ENCODE results near the gene LAMC3.

LAMC3 gene

DNA sequence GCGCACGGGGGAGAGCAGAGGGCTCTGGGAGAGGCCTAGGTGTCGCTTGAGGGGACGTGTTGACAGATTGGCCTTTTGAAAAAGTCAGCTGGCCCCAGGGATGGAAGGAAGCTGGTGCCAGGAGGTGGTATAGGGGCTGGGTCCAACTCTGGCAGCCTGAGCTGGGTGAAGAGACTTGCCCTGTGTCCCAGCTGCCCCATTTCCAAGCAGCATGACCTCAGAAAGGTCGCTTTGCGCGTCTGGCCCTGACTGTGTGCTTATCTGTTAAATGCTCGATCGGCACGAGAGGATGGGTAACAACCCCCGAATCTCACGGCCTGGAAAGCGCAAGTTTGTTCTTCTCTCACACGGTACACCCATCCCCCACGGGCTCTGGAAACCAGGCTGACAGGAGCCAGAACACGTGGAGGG is 31.2 kb upstream of the LAMC3 start:
- DNase-seq (ENCODE audit: low read depth in 2 of 2) = no peak

DNA sequence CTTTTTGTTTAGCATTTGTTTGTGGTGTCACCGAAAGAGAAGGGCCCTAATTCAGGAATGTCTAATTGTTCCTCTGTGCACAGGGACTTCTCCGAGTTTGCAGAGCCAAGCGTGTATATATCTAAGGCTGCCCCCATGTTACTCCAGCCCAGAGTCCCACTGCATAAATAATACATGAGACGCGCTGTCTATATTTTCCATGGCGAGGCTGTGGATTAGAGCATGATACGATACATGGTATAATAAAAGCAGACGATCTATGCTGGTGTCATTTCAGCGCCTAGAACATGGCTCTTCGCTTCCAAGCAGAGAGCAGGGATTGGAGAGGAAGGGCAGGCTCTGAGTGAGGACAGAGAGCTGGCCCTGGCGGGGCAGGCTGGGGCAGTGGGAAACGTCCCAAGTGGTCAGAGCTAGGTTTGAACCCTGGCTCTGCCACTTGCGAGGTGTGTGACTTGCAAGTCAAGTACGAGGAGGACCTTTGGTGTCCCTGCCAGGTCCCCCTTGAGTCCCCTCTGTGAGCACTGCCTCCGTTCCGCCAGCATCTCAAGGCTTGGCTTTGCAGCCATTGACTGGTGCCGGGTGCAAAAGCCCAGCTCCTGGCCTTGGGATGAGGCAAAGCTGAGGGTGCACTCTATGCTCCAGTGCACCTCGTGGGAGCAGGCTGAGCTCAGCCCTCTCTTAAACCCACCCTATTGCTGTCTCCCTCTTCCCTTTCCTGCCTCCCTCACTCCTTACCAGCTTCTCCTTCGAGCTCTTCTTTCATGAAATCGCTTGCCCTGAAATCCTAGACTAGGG is 29.2 kb upstream of the LAMC3 start:
- DNase-seq (ENCODE audit: low read depth in 2 of 2) = no peak

DNA sequence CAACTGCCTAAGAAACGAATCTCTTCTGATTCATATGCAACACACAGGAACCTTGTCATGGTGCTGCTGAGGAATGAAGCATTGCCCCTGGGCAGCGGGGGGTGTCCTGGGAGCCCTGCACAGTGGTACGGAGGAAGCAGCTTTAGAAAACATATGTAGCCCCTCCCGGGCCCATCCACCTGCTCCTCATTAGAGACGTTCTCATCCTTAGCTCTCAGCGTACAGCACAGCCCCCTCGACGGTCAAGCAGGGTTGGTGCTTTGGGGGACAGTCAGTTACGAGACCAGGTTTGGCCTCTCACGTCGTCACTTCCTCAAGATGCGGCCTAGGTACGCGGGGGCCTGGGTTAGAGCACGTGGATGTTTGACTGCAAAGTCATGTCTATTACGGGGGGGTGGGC is 28.4 kb upstream of the LAMC3 start:
- DNase-seq (ENCODE audit: low read depth in 2 of 2) = no peak

DNA sequence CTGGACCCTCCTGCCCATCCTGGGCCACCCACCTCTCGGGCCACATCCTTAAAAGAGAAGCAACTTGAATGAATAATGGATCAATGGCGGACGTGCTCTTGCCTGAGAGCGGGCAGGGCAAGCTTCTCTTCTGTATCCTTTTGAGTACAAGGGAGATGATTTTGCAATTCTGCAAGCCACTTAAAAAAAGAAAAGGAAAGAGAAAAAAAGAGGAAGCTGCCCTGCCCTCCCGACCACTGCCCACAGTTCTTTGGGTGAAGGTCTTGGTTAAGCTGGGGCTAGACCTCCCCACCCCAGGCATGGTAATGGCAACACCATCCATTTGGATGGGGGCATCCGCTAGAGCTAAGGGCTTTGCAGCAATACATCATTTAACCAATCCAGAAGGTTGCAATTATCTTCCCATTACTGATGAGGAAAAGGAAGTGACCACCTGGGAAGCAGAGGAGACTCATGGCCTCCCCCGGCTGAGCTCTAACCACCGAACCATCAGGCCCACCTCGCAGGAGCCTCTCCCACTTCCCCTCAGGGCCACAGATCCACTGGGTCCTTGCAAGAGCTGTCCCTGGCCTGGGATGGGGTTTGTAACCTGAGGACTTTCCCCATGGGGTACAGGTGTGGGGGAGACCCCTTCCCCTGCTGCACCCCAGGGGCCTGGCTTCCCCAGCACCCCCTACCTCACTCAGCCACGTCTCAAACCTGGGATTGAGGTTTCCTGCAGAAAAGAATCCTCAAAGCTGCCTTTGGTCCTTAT is 27.8 kb upstream of the LAMC3 start:
- DNase-seq (ENCODE audit: low read depth in 2 of 2) = no peak

DNA sequence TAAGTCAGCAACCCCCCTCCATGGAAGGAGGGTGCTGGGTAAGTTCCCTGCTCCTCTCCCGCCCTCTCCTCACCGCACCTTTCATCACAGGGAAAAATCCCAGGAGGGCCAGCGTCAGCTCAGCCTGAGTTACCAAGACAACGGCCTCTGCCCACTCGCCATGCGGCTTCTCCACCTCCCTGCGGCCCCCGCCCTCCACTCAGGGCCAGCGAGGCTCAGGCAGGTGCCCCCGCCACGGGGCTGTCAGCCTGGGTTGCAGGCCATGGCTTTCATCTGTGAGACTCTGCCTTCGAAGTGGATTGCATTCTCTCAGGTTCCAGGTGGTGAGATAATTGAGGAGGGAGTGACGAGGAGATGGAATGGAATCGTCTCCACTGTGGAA is 27.2 kb upstream of the LAMC3 start:
- no peak for DNase-seq (ENCODE audit: low read depth in 2 of 2)

DNA sequence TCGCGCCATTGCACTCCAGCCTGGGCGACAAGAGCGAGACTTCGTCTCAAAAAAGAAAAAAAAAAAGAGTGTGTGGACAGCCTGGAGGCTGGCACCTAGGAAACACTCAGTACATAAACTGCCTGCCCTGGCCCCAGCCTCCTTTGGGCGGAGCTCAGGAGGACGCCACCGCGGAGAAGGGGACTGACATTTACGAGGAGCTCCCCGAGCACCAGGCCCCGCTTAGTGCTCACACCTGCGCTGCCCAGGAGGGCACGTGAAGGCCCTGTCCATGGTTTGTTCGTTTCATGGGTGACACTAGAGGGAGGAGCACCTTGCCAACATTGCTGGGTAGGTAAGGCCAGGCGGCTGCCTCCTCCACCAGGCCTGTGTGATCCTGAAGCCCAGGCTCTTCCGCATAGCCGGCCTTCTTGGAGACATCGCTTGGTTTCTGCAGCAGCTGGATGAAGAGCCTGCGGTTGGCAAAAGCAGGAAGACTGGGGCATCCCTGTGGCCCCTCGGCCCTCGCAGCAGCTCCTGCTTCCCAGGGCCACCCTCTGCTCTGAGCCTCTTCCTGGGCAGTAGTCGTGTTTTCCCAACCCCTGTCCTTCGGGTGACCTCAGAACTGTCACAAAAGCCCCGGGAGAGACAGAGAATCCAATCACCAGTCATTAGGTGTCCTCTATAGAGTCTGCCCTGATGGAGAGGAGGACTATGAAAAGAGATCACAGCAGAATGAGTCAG is 26.2 kb upstream of the LAMC3 start:
- no peak for DNase-seq (ENCODE audit: low read depth in 2 of 2)

DNA sequence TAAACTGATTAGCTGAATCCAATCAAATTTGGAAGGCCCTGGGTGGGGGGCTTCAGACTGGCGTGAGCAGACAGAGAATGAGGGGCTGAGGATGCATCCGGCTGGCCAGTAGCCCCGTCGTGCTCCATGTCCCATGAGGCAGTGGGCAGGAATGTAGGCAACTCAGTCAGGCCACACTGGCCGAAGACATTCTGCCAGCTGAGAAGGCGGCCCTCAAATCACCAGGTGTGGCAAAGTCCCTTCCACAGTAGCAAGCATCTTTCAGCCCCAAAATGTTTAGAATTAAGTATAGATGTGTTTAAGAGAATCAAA is 25.7 kb upstream of the LAMC3 start:
- DNase-seq (ENCODE audit: low read depth in 2 of 2) = no peak

DNA sequence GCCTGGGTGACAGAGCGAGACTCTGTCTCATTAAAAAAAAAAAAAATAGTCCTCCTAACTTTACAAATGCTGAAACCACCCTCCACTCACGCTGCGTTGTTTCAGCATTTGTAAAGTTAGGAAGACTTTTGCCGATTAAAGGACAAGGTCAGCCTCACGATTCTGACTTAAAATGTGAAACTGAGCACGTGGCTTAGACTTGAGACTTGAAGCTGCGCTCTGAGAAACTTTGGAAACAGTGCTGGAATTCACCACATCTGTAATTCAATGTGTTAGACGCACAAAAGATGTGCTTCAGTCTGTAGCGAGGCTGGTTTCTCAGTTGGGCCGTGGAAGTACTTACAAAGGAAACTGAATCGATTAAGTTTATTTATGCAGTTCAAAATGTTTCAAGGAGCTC is 25.0 kb upstream of the LAMC3 start:
- DNase-seq (ENCODE audit: low read depth in 2 of 2) = no peak

DNA sequence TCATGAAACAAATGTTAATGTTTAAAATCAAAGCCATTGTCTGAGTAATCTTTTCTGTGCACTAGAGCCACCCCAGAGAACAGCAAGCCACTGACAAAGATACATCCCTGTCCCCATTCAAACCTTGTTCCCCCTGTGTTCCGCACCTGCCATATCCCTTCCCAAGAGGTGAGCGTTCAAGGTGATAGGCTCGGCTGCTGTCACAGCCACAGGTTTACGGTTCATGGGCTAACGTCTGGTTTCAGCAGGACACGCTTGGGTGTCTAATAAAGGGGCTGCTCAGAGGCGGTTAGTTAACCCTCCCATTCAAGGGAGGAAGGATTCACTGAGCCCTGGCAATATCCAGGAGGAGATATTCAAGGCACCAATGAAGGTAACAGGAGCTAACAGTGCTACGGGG is 24.5 kb upstream of the LAMC3 start:
- DNase-seq (ENCODE audit: low read depth in 2 of 2) = no peak

DNA sequence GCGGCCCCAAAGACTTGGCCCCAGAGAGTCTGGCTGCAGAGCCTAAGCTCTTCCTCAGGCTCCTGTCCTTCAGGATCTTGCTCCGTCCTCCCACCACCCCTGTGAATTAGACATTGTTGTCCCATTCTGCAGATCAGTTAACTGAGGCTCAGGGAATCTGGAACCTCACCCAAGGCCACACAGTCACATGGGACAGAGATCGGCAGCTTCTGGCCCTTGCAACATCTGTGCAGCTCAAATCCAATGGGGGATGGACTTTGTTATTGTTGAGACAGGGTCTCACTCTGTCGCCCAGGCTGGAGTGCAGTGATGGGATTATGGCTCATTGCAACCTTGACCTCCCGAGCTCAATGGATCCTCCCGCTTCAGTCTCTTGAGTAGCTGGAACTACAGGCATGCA is 23.9 kb upstream of the LAMC3 start:
- DNase-seq (ENCODE audit: low read depth in 2 of 2) = no peak

DNA sequence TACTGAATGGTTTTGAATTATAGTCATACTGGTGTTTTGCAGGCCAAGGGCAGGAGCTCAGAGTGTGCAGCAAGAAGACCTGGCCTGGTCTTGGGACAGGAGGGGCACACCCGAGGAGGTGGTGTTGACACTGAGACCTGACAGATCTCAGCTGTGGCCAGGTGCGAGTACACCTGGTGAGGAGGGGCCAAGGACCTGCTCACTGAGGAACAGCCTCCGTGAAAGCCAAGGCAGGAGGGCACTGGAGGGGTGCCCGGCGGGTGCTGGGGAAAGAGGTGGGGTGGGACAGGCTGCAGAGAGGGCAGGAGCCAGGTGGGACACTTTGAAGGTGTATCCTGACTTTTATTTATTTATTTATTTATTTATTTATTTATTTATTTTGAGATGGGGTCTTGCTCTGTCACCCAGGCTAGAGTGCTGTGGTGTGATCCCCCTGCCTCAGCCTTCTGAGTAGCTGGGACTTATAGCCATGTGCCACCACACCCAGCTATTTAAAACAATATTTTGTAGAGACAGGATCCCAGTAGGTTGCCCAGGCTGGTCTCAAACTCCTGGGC is 23.3 kb upstream of the LAMC3 start:
- DNase-seq (ENCODE audit: low read depth in 2 of 2) = no peak

DNA sequence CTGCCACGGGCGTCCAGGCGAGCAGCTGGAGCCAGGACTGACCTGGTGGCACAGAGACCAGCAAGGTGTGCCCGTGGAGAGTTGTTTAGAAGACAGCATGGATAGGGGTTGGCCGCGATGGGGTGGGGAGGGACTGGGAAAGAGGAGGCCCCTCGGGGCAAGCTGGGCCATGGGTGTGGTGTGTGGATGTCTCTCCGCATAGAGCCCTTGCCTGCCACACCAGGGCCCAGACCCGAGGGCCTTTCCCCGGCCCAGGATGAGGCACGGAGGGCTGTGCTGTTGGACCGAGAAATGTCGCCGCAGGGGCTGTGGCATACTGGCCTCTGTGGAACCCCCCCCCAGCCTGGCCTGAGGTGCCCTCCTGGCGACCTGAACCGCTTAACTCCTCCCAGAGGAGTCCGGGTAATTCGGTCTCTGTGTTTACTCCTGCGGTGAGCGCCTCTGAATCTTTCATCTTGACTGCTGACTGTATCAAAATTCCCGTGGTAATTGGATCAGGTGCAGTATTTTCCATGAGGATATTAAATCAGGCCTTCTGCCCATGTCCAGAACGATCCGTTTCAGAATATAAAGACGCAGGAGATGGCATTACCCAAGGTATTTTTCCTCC is 22.5 kb upstream of the LAMC3 start:
- no peak for DNase-seq (ENCODE audit: low read depth in 2 of 2)

DNA sequence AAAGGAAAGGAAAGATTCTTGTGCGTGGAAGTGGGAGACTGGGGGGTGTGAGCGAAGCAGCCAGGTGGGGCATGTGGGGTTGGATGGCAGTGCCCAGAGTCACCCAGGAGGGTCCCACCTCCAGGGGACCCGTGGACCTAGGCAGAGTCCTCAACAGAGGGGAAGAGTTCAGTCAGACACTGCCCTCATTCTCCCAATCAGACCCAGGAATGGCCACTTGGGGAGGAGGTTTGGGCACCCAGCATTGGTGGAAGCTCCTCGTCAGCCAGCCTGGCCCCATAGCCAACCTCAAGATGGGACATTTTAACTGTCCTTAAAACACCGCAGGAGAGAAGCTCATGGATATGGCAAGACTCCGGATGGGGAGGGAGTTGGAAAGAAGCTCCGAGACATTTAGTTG is 21.9 kb upstream of the LAMC3 start:
- DNase-seq (ENCODE audit: low read depth in 2 of 2) = no peak

DNA sequence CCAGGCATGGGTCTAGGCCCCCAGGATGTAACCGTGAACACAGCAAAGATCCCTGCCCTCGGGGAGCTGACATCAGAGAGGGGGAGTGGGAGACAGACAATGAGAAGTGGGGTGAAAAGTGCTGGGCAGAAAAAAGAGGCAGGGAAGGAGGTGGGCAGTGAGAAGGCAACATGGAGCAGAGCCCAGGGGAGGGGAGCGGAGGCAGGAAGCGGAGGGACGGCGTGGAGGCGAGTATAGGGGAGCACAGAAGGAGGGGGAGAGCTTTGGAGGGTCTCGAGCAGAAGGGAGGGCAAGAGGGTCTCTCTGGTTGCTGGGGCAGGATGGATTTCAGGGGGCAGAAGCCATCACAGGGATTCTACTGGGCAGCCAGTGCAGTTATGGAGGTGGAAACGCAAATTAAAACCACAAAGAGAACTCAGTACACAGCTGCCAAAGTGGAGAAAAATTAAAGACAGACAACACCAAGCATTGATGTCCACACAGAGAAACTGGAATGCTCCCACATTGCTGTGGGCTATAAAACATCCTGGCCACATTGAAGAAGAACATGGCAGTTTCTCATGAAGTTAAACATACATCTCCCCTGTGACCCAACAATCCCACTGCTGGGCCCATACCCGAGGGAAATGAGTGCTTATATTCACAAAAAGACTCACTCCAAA is 21.1 kb upstream of the LAMC3 start:
- DNase-seq (ENCODE audit: low read depth in 2 of 2) = no peak

DNA sequence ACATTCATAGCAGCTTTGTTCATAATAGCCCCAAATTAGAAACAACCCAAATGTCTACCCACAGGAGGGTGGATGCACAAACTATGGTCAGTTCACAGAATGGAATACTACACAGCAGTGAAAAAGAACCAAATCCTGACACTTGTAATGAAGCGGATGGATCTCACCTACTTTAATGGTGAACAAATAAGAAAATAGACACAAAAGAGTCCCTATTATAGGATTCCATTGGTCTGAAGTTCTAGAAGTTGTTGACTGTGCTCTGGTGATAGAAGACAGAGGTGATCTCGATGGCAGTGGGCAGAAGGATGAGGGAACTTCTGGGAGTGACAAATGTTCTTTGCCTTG is 20.6 kb upstream of the LAMC3 start:
- no peak for DNase-seq (ENCODE audit: low read depth in 2 of 2)

DNA sequence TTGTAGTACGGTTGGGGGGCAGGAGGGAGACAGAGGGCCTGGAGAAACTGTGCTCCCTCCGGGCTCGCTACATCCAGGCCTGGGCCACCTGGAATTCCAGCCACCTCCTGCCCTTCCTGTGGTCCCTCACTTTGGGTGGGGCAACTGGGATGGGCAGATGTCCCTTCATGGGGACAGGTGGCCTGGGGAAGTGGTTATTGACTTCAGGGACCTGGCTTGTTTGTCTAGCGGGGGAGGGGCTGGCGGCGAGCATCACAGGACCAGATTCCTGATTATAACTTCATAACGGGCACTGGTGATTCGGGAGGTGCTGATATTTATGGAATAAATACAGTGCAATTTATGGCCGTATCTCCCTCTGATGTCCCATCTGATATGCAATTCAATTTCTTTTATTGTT is 20.1 kb upstream of the LAMC3 start:
- DNase-seq (ENCODE audit: low read depth in 2 of 2) = no peak

DNA sequence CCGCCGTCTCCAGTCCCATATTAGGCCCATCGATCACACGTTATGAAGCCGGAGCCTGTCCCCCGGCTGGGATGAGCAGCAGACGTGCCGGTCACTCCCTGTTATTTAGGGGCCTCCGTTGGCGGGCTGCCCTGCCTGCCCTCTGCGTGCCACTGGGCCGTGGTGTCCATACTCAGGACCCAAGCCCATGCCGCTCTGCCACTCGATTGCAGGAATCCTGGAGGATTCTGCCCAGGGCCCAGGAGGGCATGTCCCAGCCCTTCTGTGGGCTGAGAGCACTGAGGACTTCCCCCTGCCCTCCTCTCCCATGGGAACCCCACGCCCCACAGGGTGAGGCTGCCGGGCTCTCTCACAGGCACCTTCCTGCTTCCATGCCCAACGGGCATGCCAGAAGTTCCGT is 19.6 kb upstream of the LAMC3 start:
- no peak for DNase-seq (ENCODE audit: low read depth in 2 of 2)

DNA sequence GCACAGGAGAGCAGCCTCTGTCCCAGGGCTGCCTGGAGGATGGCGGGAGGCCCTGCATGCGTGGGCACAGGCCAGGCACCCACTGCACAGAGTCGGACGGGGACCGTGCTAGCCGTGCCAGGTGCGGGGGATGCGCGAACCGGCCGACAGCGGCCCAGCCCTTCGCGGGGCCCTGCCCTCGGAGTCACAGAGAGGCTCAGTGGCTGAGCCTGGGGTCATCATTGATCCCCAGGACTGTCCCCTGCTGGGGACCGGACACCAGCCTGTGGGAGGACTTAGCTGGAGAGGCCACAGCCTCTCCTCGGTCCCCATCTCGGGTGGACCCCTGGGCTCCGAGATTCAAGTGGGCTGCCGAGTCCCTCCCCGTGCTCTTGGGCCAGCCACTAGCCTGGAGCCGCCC is 19.1 kb upstream of the LAMC3 start:
- DNase-seq (ENCODE audit: low read depth in 2 of 2) = no peak

DNA sequence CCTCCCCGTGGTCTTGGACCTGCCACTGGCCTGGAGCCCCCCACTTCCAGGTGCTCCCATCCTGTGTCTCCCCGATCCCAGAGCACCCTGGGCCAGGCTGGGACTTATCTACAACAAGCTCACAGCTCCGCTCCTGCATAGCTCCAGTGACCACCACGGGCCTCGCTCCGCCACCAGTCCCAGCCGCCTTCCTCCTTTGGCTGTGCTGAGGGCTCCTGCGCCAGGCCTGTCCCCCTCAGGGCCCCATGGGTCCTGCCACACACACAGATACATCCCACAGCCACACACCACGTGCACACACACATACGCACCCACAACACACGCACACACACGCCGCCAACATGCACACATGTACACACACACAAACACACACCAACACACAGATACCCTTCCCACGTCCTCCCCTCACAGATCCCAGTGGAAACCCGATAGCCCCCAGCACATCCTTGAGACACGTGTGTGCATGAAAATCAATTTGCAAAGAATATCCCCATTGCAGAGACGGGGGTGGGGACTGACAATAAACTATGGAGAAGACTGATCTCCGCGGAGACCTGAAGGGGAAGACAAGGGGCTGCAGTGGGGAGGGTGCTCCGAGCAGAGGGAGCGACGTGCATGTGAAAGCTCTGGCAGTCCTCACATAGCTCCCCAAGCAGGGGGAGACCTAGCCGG is 18.5 kb upstream of the LAMC3 start:
- no peak for DNase-seq (ENCODE audit: low read depth in 2 of 2)

DNA sequence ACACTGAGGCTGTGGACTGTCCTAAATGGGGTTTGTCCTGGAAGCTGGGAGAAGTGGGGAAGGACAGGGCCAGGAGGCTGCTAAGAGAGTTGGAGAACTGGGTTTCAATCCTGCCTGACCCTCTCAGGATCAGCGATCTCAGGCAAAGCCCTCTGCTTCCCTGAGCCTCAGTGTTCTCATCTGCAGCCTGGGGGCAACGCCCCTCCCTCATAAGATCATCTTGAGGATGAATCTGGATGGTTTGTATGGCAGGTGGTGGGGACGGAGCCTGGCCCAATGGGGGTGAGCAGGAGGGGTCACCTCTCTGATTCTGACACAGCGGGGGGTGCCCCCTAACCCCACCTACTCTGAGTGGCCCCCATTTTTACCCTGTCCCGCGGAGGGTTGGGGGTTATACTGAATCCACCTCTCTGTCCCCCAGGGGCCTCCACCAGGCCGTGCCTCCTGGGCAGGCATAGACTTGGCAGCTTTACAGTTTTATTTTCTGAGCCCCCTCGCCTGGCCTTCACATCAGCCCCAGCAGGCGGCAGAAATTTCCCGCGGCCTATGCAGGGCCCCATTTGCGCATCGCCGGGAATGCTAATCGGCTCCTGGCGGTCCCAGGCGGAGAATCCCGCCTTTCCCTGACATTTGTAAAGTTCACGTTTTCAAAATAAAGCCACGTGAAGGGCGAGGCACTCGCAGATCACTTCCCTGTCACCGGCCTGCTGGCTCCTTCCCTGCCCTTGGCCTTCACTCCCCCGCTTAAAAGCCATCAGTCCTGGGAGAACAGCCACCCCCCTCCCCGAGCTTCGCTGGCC is 17.8 kb upstream of the LAMC3 start:
- no peak for DNase-seq (ENCODE audit: low read depth in 2 of 2)

All from activated CD8-positive, alpha-beta memory T cell treated with anti-CD3 and anti-CD28 coated beads for 4 hours (primary cell).